ENCODE results near the gene PTPRN2.

The PTPRN2 gene

GRCh38 chr7:157978766-157979165, 608.9 kb downstream of the PTPRN2 start:
- DNase-seq (ENCODE audit: insufficient read length, low spot score) (no peak), FAIRE-seq (no peak)
- TF ChIP-seq POLR2A (IDR thresholded peaks at IDR 0.05; ENCODE audit: low read depth, low read length) = no peak

- no peak for TF ChIP-seq POLR2A (IDR thresholded peaks at IDR 0.05; ENCODE audit: low read depth, low read length)
- no peak for DNase-seq (ENCODE audit: insufficient read length, low spot score)
- no peak for FAIRE-seq
These were observed 609.7 kb downstream of the PTPRN2 start for GRCh38 chr7:157977717-157978496.

GRCh38 chr7:157977306-157977705, 610.3 kb downstream of the PTPRN2 start:
- DNase-seq (ENCODE audit: insufficient read length, low spot score) (no peak), FAIRE-seq (no peak)
- TF ChIP-seq POLR2A (IDR thresholded peaks at IDR 0.05; ENCODE audit: low read depth, low read length) = no peak

- DNase-seq (ENCODE audit: insufficient read length, low spot score) = no peak
- TF ChIP-seq POLR2A (IDR thresholded peaks at IDR 0.05; ENCODE audit: low read depth, low read length) = no peak
- FAIRE-seq = no peak
These were observed 611.2 kb downstream of the PTPRN2 start for GRCh38 chr7:157976406-157976805.

- DNase-seq (ENCODE audit: insufficient read length, low spot score) (no peak), FAIRE-seq (no peak)
- no peak for TF ChIP-seq POLR2A (IDR thresholded peaks at IDR 0.05; ENCODE audit: low read depth, low read length)
These were observed 611.9 kb downstream of the PTPRN2 start for GRCh38 chr7:157975401-157976372.

GRCh38 chr7:157974678-157975230, 612.9 kb downstream of the PTPRN2 start:
- FAIRE-seq = no peak
- TF ChIP-seq POLR2A (IDR thresholded peaks at IDR 0.05; ENCODE audit: low read depth, low read length) = no peak

GRCh38 chr7:157973971-157974677, 613.5 kb downstream of the PTPRN2 start:
- no peak for FAIRE-seq
- no peak for DNase-seq (ENCODE audit: insufficient read length, low spot score)
- TF ChIP-seq POLR2A (IDR thresholded peaks at IDR 0.05; ENCODE audit: low read depth, low read length) = no peak

More at GRCh38 chr7:157974678-157975230, 612.9 kb downstream of the PTPRN2 start:
- no peak for DNase-seq (ENCODE audit: insufficient read length, low spot score)

GRCh38 chr7:157972914-157973313, 614.7 kb downstream of the PTPRN2 start:
- TF ChIP-seq POLR2A (IDR thresholded peaks at IDR 0.05; ENCODE audit: low read depth, low read length) = no peak
- DNase-seq (ENCODE audit: insufficient read length, low spot score) (no peak), FAIRE-seq (no peak)

- FAIRE-seq = no peak
- no peak for TF ChIP-seq POLR2A (IDR thresholded peaks at IDR 0.05; ENCODE audit: low read depth, low read length)
- no peak for DNase-seq (ENCODE audit: insufficient read length, low spot score)
These were observed 616.1 kb downstream of the PTPRN2 start for GRCh38 chr7:157971501-157971900.

- no peak for DNase-seq (ENCODE audit: insufficient read length, low spot score)
- TF ChIP-seq POLR2A (IDR thresholded peaks at IDR 0.05; ENCODE audit: low read depth, low read length) = no peak
- FAIRE-seq = no peak
These were observed 616.9 kb downstream of the PTPRN2 start for GRCh38 chr7:157970744-157971143.

GRCh38 chr7:157969995-157970394, 617.6 kb downstream of the PTPRN2 start:
- FAIRE-seq (no peak), DNase-seq (ENCODE audit: insufficient read length, low spot score) (no peak)
- TF ChIP-seq POLR2A (IDR thresholded peaks at IDR 0.05; ENCODE audit: low read depth, low read length) = no peak

GRCh38 chr7:157966490-157966889, 621.1 kb downstream of the PTPRN2 start:
- no peak for TF ChIP-seq POLR2A (IDR thresholded peaks at IDR 0.05; ENCODE audit: low read depth, low read length)
- no peak for DNase-seq (ENCODE audit: insufficient read length, low spot score)
- no peak for FAIRE-seq

- no peak for TF ChIP-seq POLR2A (IDR thresholded peaks at IDR 0.05; ENCODE audit: low read depth, low read length)
- FAIRE-seq = no peak
- no peak for DNase-seq (ENCODE audit: insufficient read length, low spot score)
These were observed 623.1 kb downstream of the PTPRN2 start for GRCh38 chr7:157964521-157964920.
